GM18520 (cell line): Measurements from ENCODE around the gene CMAS.
"Not testable (repeated sequence)": the region's sequence is repeated elsewhere in the genome, so short reads cannot be mapped to it uniquely, and the experiment has no call there.

Experiments used
- ATAC-seq: cut with Tn5 transposase; IDR thresholded peaks from one replicate; pipeline ENCODE4 v1.9.1; 2021; ENCODE audit not compliant: unreplicated experiment

CMAS gene

DNA sequence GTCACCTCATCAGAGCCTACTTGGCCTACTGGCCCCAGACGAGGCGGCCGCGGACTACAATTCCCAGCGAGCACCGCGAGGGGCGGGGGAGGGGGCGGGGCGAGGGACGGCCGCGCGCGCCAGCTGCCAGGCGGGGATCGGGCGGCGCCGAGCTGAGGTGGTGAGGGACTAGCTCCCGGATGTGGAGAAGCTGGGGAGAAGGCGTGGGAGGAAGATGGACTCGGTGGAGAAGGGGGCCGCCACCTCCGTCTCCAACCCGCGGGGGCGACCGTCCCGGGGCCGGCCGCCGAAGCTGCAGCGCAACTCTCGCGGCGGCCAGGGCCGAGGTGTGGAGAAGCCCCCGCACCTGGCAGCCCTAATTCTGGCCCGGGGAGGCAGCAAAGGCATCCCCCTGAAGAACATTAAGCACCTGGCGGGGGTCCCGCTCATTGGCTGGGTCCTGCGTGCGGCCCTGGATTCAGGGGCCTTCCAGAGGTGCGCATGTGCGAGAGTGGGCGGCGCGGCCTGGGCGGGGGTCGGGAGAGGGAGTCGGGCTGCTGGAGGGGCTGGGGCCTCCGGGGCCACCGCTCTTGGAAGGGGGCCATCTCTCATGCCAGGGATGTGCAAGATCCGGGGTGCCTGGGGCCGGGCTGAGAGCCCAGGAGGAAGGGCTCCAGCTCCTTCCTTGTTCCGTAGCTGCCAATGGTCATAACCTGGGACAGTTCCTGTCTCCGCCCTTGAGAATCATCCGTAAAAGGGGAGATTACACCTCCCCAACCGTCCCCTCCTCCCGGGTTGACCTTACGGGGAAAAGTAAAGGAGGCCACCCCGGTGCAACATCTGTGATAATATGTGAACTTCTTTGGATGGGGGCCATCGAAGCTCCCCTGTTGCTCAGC is at the start of gene CMAS:
TSS of gene CMAS (plus strand) at position 129 of the 878 bp plus-strand sequence. CDS start at position 215, 86 bp downstream.
- ATAC-seq: peak; percentile 68

GRCh38 chr12:21998295-21998694 is 47.7 kb upstream of the CMAS start:
- no peak for ATAC-seq

- ATAC-seq: no peak
Observed at GRCh38 chr12:21998782-21999181, 47.2 kb upstream of the CMAS start.

GRCh38 chr12:22002430-22002829 is 43.6 kb upstream of the CMAS start:
- no peak for ATAC-seq

DNA sequence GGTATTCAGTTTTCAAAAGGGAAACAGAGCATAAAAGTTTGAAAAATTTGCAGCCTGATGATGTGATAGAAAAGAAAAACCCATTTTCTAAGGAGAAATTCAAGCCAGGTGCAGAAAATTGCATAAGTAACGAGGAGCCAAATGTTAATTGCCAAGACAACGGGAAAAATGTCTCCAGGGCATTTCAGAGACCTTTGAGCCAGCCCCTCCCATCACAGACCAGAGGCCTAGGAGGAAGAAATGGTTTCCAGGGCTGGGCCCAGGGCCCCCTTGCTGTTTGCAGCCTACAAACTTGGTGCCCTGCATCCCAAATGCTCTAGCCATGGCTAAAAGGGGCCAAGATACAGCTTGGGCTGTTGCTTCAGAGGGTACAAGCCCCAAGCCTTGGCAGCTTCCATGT is 38.2 kb upstream of the CMAS start:
- not testable (repeated sequence) for ATAC-seq

DNA sequence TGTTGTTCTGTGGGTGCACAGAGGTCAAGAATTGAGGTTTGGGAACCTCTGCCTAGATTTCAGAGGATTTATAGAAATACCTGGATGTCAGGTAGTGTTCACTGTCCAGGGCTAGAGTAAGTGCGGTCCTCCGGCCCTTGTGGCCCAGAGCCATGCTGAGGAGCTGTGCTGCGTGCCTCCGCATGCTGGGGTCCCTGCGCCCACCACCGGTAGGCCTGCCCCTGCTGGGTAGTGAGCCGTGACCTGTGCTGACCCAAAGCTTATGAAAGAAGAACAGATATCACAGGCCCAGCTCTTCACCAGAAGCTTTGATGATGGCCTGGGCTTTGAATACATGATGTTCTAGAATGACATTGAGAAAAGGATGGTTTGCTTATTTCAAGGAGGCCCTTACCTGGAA is 37.8 kb upstream of the CMAS start:
- no peak for ATAC-seq

DNA sequence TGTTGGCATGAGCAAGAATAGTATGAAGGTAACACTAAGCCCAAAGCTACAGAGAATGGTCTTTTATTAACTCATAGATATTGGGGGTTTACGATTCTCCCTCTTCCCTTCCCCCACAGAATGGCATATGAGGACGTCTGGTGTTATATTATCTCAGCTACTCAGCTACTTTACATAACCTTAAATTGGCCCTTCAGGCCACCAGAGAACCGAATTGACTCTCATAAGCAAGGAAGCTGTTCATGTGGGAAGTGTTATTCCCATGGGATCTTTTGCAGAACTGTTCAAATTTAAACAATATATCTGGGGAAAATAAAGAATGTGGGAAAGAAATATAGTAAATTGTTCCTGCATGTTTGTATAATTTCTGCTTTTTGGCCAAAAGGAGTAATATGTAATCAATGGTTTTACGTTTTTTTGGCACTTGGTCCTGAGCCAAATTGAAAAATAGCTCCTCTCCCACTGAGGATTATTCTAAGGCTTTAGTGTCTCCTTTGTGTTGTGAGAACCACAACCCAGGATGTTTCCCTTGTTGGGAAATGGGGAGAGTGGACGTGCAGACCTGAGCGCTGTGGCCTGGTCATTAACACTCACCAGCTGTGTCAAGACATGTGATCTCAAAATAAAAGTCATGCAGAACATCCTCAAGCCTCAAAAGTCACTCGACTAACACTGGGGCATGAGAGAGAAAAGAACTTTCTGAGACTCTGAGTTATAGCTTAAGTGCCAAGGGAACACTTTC is 31.8 kb upstream of the CMAS start:
- no peak for ATAC-seq

GRCh38 chr12:22014783-22015144 is 31.3 kb upstream of the CMAS start:
- no peak for ATAC-seq

DNA sequence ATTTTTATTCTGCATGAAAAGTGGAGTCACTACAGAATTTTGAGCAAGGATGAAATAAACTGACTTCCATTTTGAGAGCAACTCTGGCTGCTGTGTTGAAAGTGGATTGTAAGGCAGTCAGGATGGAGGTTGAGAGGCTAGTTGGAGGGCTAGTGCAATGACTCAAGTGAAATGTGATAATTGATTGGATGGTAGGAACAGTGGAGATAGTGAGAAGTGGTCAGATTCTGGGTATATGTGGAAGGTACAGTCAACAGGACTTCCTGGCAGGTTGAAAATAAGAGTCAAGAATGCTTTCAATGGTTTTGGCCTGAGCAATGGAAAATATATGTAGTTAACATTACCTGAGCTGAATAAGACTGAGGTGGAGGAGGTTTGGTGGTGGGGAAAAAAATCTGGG is 29.0 kb upstream of the CMAS start:
- no peak for ATAC-seq

GRCh38 chr12:22018860-22019259 is 27.2 kb upstream of the CMAS start:
- no peak for ATAC-seq

DNA sequence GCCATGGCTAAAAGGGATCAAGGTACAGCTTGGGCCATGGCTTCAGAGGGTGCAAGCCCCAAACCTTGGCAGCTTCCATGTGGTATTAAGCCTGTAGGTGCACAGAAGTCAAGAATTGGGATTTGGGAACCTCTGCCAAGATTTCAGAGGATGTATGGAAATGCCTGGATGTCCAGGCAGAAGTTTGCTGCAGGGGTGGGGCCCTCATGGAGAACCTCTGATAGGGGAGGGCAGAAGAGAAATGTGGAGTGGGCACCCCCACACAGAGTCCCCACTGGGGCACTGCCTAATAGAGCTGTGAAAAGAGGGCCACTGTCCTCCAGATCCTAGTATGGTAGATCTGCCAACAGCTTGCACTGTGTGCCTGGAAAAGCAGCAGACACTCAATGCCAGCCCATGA is 22.5 kb upstream of the CMAS start:
- ATAC-seq: not testable (repeated sequence)

DNA sequence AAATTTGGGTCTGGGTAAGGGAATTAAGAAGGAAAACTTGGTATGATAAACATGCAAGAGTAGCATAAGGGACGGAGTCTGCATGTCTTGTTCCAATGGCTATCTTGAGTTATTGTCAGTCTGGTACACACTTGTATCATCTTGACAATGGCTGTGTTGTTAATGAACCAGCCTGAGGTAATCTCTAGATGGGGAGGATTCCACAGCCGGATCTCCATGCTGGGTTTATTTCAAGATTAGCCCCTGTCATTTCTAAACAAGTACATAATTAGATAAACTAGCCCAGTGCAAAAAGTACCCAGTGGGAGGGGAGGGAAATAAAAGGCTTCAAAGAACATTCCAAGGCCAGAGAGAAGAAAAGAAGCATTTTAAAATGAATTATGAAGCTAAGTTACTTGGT is 16.5 kb upstream of the CMAS start:
- no peak for ATAC-seq

DNA sequence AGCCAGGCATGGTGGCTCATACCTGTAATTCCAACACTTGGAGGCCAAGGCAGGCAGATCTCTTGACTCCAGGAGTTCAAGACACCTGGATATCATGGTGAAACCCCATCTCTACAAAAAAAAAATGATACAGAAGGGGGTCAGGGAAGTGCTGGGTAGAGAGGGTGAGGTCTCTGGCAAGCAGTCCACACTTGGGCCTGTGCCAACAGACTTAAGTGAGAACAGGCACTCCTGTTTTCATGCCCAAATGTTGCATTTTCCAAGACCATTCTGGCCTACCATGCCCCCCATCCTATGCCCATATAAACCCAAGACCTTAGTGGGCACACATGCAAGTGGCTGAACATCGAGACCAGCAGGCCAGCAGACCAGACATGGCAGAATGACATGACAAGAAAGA is 16.0 kb upstream of the CMAS start:
- no peak for ATAC-seq

DNA sequence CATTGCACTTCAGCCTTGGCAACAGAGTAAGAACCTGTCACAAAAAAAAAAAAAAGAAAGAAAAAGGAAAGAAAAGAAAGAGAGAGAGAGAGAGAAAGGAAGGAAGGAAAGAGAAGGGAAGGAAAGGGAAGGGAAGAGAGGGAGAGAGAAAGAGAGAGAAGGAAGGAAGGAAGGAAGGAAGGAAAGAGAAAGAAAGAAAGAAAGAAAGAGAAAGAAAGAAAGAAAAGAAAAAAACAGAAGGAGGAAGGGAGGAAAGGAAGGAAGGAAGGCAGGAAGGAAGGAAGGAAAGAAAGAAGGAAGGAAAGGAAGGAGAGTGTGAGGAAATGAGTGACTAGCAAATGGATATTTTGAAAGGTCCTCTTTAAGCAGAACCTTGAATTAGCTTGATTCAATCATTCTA is 13.3 kb upstream of the CMAS start:
- ATAC-seq: no peak

- no peak for ATAC-seq
Observed at GRCh38 chr12:22034709-22035506, 11.1 kb upstream of the CMAS start.

DNA sequence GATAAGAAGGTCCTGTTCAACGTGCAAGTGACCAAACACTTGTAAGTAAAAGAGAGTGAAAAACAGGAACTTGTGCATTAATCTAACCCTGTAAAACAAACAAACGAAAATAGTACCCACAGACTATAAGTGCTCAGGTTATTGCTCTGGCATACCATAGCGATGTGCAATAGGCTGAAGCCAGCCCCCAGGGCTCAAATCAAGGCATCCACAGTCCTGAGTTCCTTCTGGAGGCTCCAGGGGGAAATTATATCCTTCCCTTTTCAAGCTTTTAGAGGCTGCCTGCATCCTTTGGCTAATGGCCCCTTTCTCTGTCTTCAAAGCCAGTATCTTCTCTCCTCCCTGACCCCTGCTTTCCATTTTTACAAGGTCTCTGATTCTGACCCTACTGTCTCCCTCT is 8.1 kb upstream of the CMAS start:
- ATAC-seq: no peak

DNA sequence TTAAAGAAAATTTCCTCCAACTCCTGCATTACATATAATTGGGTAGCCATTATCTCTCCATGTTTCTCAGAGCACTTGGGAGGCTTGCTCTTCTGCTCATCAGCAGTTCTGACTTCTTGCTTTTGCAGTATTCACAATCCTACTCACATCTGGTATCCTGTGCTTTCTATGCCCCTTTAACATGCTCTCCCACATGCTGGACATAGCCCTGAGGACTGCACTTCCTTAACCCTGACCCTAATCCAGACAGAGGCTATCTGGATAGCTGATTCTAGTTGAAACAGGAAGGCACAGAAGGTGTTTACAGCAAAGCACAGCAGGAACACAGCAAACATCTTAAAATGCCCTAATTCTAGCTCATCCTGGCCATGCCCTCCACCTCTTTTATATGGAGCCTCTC is 7.3 kb upstream of the CMAS start:
- no peak for ATAC-seq

DNA sequence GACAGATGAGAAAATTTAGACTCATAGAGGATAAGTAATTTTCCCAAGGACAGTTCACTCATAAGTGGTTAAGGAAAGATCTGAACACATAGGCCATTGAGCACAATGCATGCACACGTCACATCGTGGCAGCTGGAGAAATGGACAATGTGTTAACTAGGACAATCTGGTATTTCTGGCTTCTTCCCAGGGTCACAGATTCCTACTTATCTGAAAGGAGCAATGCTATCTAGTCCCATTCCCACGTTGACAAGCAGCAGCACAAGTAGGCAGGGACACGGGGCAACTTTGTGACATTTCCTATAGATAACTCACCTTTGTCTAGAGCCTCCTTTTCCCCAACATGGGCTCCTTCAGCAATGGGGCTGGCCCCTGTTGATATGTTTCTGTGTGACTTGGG is 6.7 kb upstream of the CMAS start:
- no peak for ATAC-seq

DNA sequence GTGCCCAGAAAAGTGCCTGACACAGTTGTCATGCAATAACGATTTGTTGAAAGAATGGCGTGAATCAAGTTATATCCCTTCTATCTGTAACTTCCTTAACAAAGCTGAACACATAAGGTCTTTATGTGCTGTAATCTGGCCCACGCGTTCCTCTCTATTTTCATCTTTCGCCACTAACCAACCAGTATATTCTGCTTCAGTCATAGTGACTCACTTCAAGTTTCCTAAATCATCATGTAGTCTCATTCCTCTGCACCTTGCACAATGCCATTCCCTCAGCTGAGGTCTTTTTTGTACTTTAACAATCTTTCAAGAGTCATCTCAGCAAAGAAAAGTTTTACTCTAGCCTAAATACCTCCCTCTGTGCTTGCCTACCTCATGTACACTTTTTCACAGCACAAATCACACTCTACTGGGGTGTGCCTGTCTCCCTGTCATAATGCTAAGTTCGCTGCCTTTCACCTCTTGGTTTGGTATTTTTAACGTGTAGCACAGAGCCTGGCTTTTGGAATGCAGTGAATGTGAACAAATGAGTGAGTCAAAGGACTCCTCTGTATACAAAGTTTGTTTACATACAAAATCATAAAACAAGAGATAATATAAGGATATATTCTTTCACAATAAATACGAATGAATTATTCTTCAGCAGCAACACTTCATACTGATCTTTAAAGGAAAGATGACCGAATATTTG is 2.9 kb upstream of the CMAS start:
- no peak for ATAC-seq

GRCh38 chr12:22043943-22044342 is 2.1 kb upstream of the CMAS start:
- ATAC-seq: no peak

DNA sequence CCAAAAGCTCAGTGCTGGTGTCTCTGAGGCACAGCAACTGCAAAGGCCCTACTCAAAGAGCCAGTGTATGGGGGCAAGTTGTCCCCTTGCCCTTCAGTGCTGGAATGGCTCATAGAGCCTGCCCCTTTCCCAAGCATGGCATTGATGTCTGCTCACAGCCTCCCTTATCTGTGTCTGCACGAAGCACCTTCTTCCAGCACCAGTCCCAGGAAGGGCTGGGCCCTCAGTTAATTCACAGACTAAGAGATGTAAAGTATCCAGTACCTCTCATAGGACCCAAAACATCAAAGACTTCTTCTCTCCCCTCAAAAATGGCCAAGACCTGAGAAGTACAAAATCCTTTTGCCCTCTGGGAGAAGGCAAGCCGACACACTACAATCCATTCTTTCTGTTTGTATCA is 1.6 kb upstream of the CMAS start:
- ATAC-seq: no peak
